CD14-positive monocyte (primary cell): Measurements from ENCODE around the gene PIGR. TPM values are rescaled to one million over a fixed set of nuclear protein-coding genes. Genes with fewer than 3 reads are reported as not detected.

ENCODE experiments used
- DNase-seq, 3 donors: peaks; one replicate each; pipeline ENCODE4 v3.0.0-alpha.2; 2011 to 2022
- H2AFZ ChIP-seq: 2 replicates; pipeline ENCODE4 v1.6.0; 2012; ENCODE audit warnings: mild to moderate bottlenecking, low read depth, low read length, inconsistent platforms; ENCODE audit not compliant: insufficient read depth, poor library complexity, severe bottlenecking
- H3K27ac ChIP-seq, 2 donors: 1 replicate in 1 of 2; 2 replicates in 1 of 2; pipeline ENCODE4 v1.5.1; 2012 to 2013; ENCODE audit warnings: low read length in 2 of 2, control low read depth in 1 of 2, inconsistent platforms in 1 of 2, low read depth in 1 of 2, mild to moderate bottlenecking in 1 of 2
- H3K27me3 ChIP-seq, 2 donors: one replicate each; pipeline versions ENCODE4 v1.6.0 to v1.6.1; 2011 to 2013; ENCODE audit warnings: low read length in 2 of 2; ENCODE audit not compliant: control insufficient read depth in 2 of 2, insufficient read depth in 2 of 2
- H3K36me3 ChIP-seq, 2 donors: replicated peaks in 1 of 2; 1 replicate in 1 of 2; 2 replicates in 1 of 2; pipeline versions ENCODE4 v1.5.1 to v1.6.1; 2012 to 2013; ENCODE audit warnings: low read length in 2 of 2, control low read depth in 1 of 2, inconsistent platforms in 1 of 2, mild to moderate bottlenecking in 1 of 2; ENCODE audit not compliant: insufficient read depth in 2 of 2, control insufficient read depth in 1 of 2
- H3K4me1 ChIP-seq, 2 donors: 1 replicate in 1 of 2; 2 replicates in 1 of 2; pipeline versions ENCODE4 v1.5.1 to v1.6.1; 2012 to 2013; ENCODE audit warnings: low read length in 2 of 2, control low read depth in 1 of 2, inconsistent platforms in 1 of 2, mild to moderate bottlenecking in 1 of 2, moderate library complexity in 1 of 2; ENCODE audit not compliant: insufficient read depth in 2 of 2, control insufficient read depth in 1 of 2
- H3K4me2 ChIP-seq: replicated peaks from 2 replicates; pipeline ENCODE3; 2012; ENCODE audit warnings: low read length, moderate library complexity, mild to moderate bottlenecking; ENCODE audit not compliant: poor library complexity, severe bottlenecking; ENCODE audit errors: extremely low read depth
- H3K4me3 ChIP-seq, 3 experiments: fragments of 200-600 bp in 1 of 3; sonication (generic) in 1 of 3; replicated peaks in 1 of 3; 1 replicate in 2 of 3; 2 replicates in 1 of 3; pipeline ENCODE4 v1.5.1; 2011 to 2013; ENCODE audit warnings: low read length in 3 of 3, mild to moderate bottlenecking in 3 of 3, control low read depth in 2 of 3, low read depth in 2 of 3, inconsistent platforms in 1 of 3, moderate library complexity in 1 of 3
- H3K79me2 ChIP-seq: 2 replicates; pipeline ENCODE4 v1.6.0; 2012; ENCODE audit warnings: mild to moderate bottlenecking, control low read depth, inconsistent platforms, low read length, moderate library complexity; ENCODE audit not compliant: insufficient read depth
- H3K9ac ChIP-seq: 2 replicates; pipeline ENCODE4 v1.6.0; 2017; ENCODE audit warnings: low read length, mild to moderate bottlenecking; ENCODE audit not compliant: insufficient read depth, poor library complexity, severe bottlenecking
- H3K9me3 ChIP-seq, 2 donors: replicated peaks in 1 of 2; 1 replicate in 1 of 2; 2 replicates in 1 of 2; pipeline versions ENCODE4 v1.5.1 to v1.6.1; 2012 to 2013; ENCODE audit warnings: low read length in 2 of 2, control low read depth in 1 of 2; ENCODE audit not compliant: control insufficient read depth in 1 of 2, insufficient read depth in 1 of 2
- H4K20me1 ChIP-seq: 2 replicates; pipeline ENCODE4 v1.6.0; 2012; ENCODE audit warnings: mild to moderate bottlenecking, low read length, control low read depth, moderate library complexity; ENCODE audit not compliant: insufficient read depth
- H3K27ac Mint-ChIP-seq, 7 donors: one replicate each; pipeline ENCODE4 v1.8.0; 2020; ENCODE audit warnings: mild to moderate bottlenecking in 7 of 7, mixed read lengths in 7 of 7, moderate library complexity in 6 of 7, inconsistent platforms in 2 of 7
- H3K27me3 Mint-ChIP-seq, 3 donors: one replicate each; pipeline ENCODE4 v1.8.0; 2021 to 2022; ENCODE audit warnings: low read depth in 3 of 3, mild to moderate bottlenecking in 3 of 3, mixed read lengths in 3 of 3, moderate library complexity in 3 of 3, inconsistent platforms in 1 of 3
- H3K36me3 Mint-ChIP-seq, 2 donors: one replicate each; pipeline ENCODE4 v1.8.0; 2020; ENCODE audit warnings: mixed read lengths in 2 of 2, inconsistent platforms in 1 of 2, mild to moderate bottlenecking in 1 of 2
- H3K4me1 Mint-ChIP-seq: one replicate; pipeline ENCODE4 v1.8.0; 2020; ENCODE audit warnings: mild to moderate bottlenecking, mixed read lengths
- H3K4me3 Mint-ChIP-seq, 2 donors: one replicate each; pipeline ENCODE4 v1.8.0; 2020; ENCODE audit warnings: mild to moderate bottlenecking in 2 of 2, mixed read lengths in 2 of 2, moderate library complexity in 1 of 2
- H3K9me3 Mint-ChIP-seq, 7 donors: one replicate each; pipeline ENCODE4 v1.8.0; 2020 to 2022; ENCODE audit warnings: mixed read lengths in 7 of 7, mild to moderate bottlenecking in 6 of 7, moderate library complexity in 6 of 7, inconsistent platforms in 2 of 7
- CTCF ChIP-seq: fragments of 200-600 bp; IDR thresholded peaks from one replicate; pipeline ENCODE4 v1.8.0; 2022; ENCODE audit warnings: antibody characterized with exemption, mild to moderate bottlenecking
- WGBS: methylation state at CpG from one replicate; pipeline ENCODE4 v1.1.5; 2013; ENCODE audit warnings: missing lambda C conversion rate; ENCODE audit not compliant: insufficient coverage; 5-methylcytosine and 5-hydroxymethylcytosine counted together
- intact Hi-C, 2 donors: fragments of 100-400 bp; cut with micrococcal nuclease; formaldehyde crosslinking; loops; one replicate each; pipeline versions ENCODE4 v1.15.0 to v1.15.1; 2023
- polyA plus RNA-seq, 3 donors: library from polyadenylated mRNA; depleted of rRNA in 1 of 3; unstranded in 2 of 3; stranded (reverse) in 1 of 3; fragments of 300-500 nt in 2 of 3; fragments of >200 nt in 1 of 3; fragmentation: Illumina TruSeq in 2 of 3; gene quantifications; 1 replicate in 2 of 3; 2 replicates in 1 of 3; pipeline ENCODE4 v1.2.3, GENCODE V29; 2012 to 2021

Gene PIGR
- polyA plus RNA-seq, 3 donors: 0.01 TPM; not detected in 2

DNA sequence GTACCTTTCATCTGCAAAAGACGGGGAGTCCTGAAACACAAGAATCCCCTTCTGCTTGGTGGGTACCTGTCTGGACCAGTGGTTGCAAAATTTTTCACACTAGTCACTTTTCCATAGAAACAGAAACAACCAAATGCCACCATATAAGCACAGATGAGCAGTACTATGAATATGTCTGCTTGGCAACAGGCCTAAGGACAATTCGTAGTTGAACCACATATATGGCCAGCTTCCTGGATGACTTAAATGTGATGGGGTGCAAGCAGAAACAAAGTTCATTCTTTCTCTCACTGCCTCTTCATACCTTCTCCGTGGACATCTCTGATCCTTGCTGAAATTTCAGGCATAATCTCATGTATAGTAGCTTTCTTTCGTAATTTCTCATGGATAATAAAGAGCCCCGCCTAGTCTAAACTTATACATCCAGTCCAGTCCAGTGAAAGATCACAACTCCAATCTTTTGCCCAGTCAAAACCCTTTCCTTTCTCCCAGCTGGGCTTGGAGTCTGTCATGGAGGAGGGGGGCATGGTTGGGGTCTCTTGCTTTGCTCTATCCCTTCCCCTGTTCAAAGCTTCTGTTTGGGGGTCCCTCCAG lies 16.9 kb upstream of the PIGR start:
- Histone ChIP-seq H3K4me1 (peaks cover 48 to 58% of the 10 kb centered on the region in 2 donors), H3K9me3 (no peaks in the 10 kb centered on the region), H4K20me1 (peaks cover 4% of the 10 kb centered on the region), H3K9ac (no peak overlapping the region), H3K27ac (no peak overlapping the region), H3K4me2 (no peak overlapping the region), H3K27me3 (no peaks in the 10 kb centered on the region), H3K36me3 (no peaks in the 10 kb centered on the region), H2AFZ (no peak overlapping the region), H3K79me2 (no peaks in the 10 kb centered on the region), H3K4me3 (no peak overlapping the region)
- peaks cover 0 to 4% (median 0%) of the 10 kb centered on the region in 7 donors for H3K9me3 Mint-ChIP-seq
- TF ChIP-seq CTCF: no peak
- intact Hi-C loops: loop anchor here in 1 of 2 donors (10.0 kb wide), 1 partner anchor 228 kb away; no protein-coding TSS in a partner anchor
- H3K4me1 Mint-ChIP-seq: peaks cover 48% of the 10 kb centered on the region
- H3K27ac Mint-ChIP-seq: no peak overlapping the region
- H3K27me3 Mint-ChIP-seq: peaks cover 28 to 33% (median 31%) of the 10 kb centered on the region in 3 donors
- H3K4me3 Mint-ChIP-seq: no peak overlapping the region
- WGBS: 92% methylated on average over 2 of the region's 5 CpGs
- peaks cover 0 to 5% of the 10 kb centered on the region in 2 donors for H3K36me3 Mint-ChIP-seq
- peak in 1 of 3 donors; percentile 11 for DNase-seq

DNA sequence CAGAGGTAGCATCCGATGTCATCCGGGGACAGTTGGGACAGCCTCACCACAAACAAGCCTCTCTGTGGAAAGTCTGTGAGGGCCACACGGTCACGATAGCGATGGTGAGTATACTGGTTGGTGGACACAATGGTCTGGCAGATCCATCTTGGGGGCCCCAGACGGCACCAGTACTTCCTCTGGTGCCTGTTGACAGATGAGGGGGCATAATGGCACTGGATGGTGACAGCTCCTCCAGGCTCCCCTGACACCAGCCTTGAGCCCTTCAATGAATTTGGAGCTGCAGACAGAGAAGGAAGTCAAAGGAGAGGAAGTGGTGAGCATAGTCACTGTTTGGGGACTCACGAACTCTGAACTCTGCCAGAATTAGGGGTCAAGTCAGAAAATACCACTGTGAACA lies 16.0 kb upstream of the PIGR start:
- peak overlapping the region; percentile 51 for H3K4me2 ChIP-seq
- no peak for TF ChIP-seq CTCF
- peaks cover 38 to 49% of the 10 kb centered on the region in 2 donors for H3K4me1 ChIP-seq
- peaks cover 0 to 4% (median 0%) of the 10 kb centered on the region in 7 donors for H3K9me3 Mint-ChIP-seq
- H3K4me3 Mint-ChIP-seq: peak overlapping the region in 1 of 2 donors; percentile 72
- H3K9me3 ChIP-seq: no peaks in the 10 kb centered on the region
- H3K9ac ChIP-seq: no peak overlapping the region
- peaks cover 28 to 33% (median 32%) of the 10 kb centered on the region in 3 donors for H3K27me3 Mint-ChIP-seq
- H4K20me1 ChIP-seq: peaks cover 4% of the 10 kb centered on the region
- H3K27ac ChIP-seq: no peak overlapping the region
- peaks cover 38% of the 10 kb centered on the region for H3K4me1 Mint-ChIP-seq
- WGBS: 23% methylated on average over 7 of the region's 7 CpGs
- no peaks in the 10 kb centered on the region for H3K36me3 ChIP-seq
- H3K79me2 ChIP-seq: no peaks in the 10 kb centered on the region
- H3K27ac Mint-ChIP-seq: peak overlapping the region in 6 of 7 donors; percentile 16 to 78 (median 46)
- no peaks in the 10 kb centered on the region for H3K27me3 ChIP-seq
- peaks cover 0 to 5% of the 10 kb centered on the region in 2 donors for H3K36me3 Mint-ChIP-seq
- H2AFZ ChIP-seq: no peak overlapping the region
- DNase-seq: peak; percentile 57 to 73 (median 63)
- peak overlapping the region in 1 of 3 experiments; percentile 45 for H3K4me3 ChIP-seq
- intact Hi-C loops: loop anchor here in 1 of 2 donors (10.0 kb wide), 1 partner anchor 227 kb away; no protein-coding TSS in a partner anchor
